K562 (cell line): ENCODE measurements around the gene ANKS1B. TPM values are rescaled to one million over a fixed set of nuclear protein-coding genes. Genes with fewer than 3 reads are reported as not detected.

Source experiments
- GATAD2B ChIP-seq: fragments of 450-650 bp; IDR thresholded peaks from 2 replicates; pipeline ENCODE4 v1.6.1; 2017; ENCODE audit warnings: mild to moderate bottlenecking, borderline replicate concordance
- NR1H2 ChIP-seq: sonication (generic); formaldehyde crosslinking; IDR thresholded peaks from 2 replicates; pipeline ENCODE4 v1.4.0; 2020; ENCODE audit warnings: mild to moderate bottlenecking, missing genetic modification reagents
- PBX2 ChIP-seq, 2 experiments: IDR thresholded peaks in 1 of 2; conservative IDR thresholded peaks in 1 of 2; 2 replicates each; pipeline ENCODE4 v1.6.1; 2016; ENCODE audit warnings: low read depth in 2 of 2, mild to moderate bottlenecking in 1 of 2, missing compliant biosample characterization in 1 of 2, missing genetic modification characterization in 1 of 2, moderate library complexity in 1 of 2
- POLR2A ChIP-seq: fragments of 450-650 bp; conservative IDR thresholded peaks from 2 replicates; pipeline ENCODE4 v1.6.1; 2016
- RFX1 ChIP-seq: fragments of 450-650 bp; IDR thresholded peaks from 2 replicates; pipeline ENCODE4 v1.6.1; 2016; ENCODE audit warnings: mild to moderate bottlenecking, moderate library complexity
- TFE3 ChIP-seq: fragments of 450-650 bp; formaldehyde crosslinking; IDR thresholded peaks from 2 replicates; pipeline ENCODE4 v1.4.0; 2020; ENCODE audit warnings: mild to moderate bottlenecking, mixed read lengths
- ZKSCAN1 ChIP-seq: fragments of 150-350 bp; IDR thresholded peaks from 2 replicates; pipeline ENCODE4 v1.6.1; 2016; ENCODE audit warnings: low read depth, low read length
- ZNF184 ChIP-seq: sonication (generic); formaldehyde crosslinking; IDR thresholded peaks from 2 replicates; pipeline ENCODE4 v1.5.0; 2020; ENCODE audit warnings: missing genetic modification reagents
- polyA plus RNA-seq, 8 experiments: library from polyadenylated mRNA; depleted of rRNA in 4 of 8; stranded (reverse) in 5 of 8; unstranded in 3 of 8; fragments of >200 nt; fragmentation: Nextera tagmentation in 2 of 8; fragmentation: Illumina TruSeq in 1 of 8; extraction: Ambion mirVana in 2 of 8; extraction: Trizol in 1 of 8; gene quantifications; 2 replicates each; pipeline versions ENCODE4 v1.2.1 to v1.2.3, GENCODE V29; 2011 to 2014; ENCODE audit warnings: inconsistent platforms in 1 of 8, missing spikeins in 1 of 8
- total RNA-seq, 7 experiments: library from RNA; depleted of rRNA in 6 of 7; stranded (reverse); fragments of >200 nt in 6 of 7; fragmentation: Illumina TruSeq in 2 of 7; extraction: Trizol in 2 of 7; gene quantifications; 2 replicates each; pipeline versions ENCODE4 v1.2.1 to v1.2.3, GENCODE V29; 2011 to 2021; ENCODE audit warnings: low replicate concordance in 1 of 7

ANKS1B gene
- total and polyA plus RNA-seq, 9 of the 15 experiments (the other 6 are each of a cell fraction or from before 2014, with no cell fraction given): 0.04 to 0.47 (median 0.28) TPM; not detected in 4

- TF ChIP-seq ZKSCAN1 (no peak), PBX2 (CRISPR knock-in tag; IDR thresholded peaks at IDR 0.05; ENCODE audit: low read depth) (no peak), PBX2 (tag; conservative IDR thresholded peaks at IDR 0.05; ENCODE audit: low read depth) (no peak), RFX1 (no peak), TFE3 (CRISPR knock-in tag) (no peak), ZNF184 (CRISPR knock-in tag) (no peak), POLR2A (no peak), NR1H2 (CRISPR knock-in tag) (no peak), GATAD2B (no peak)
Measured at GRCh38 chr12:99981639-99982190, 3.0 kb downstream of the ANKS1B start (continued).
